HepG2 (cell line): ENCODE measurements around the gene GNL1. TPM values are rescaled to one million over a fixed set of nuclear protein-coding genes. Genes with fewer than 3 reads are reported as not detected.

ENCODE experiments used
- ARHGAP35 ChIP-seq: sonication (generic); formaldehyde crosslinking; IDR thresholded peaks from 2 replicates; pipeline ENCODE4 v1.9.0; 2022; ENCODE audit warnings: mild to moderate bottlenecking, inconsistent platforms, moderate library complexity, missing genetic modification reagents, borderline replicate concordance
- ATRX ChIP-seq: sonication (generic); formaldehyde crosslinking; IDR thresholded peaks from 2 replicates; pipeline ENCODE4 v1.4.0; 2020; ENCODE audit warnings: missing genetic modification reagents, borderline replicate concordance
- FLYWCH1 ChIP-seq: sonication (generic); formaldehyde crosslinking; IDR thresholded peaks from 2 replicates; pipeline ENCODE4 v1.8.1; 2023; ENCODE audit warnings: mild to moderate bottlenecking, missing genetic modification reagents
- HBP1 ChIP-seq: IDR thresholded peaks from 2 replicates; pipeline ENCODE4 v1.6.1; 2016; ENCODE audit warnings: low read depth, control low read depth
- HNRNPK ChIP-seq: fragments of 200-400 bp; formaldehyde crosslinking; IDR thresholded peaks from 2 replicates; pipeline ENCODE4 v1.6.1; 2018; ENCODE audit warnings: low read length, low read depth, moderate library complexity, mild to moderate bottlenecking; ENCODE audit not compliant: poor library complexity, severe bottlenecking
- KDM2A ChIP-seq: sonication (generic); formaldehyde crosslinking; IDR thresholded peaks from 2 replicates; pipeline ENCODE4 v1.4.0; 2020; ENCODE audit warnings: low read depth, missing genetic modification reagents, borderline replicate concordance
- KDM3A ChIP-seq: IDR thresholded peaks from 2 replicates; pipeline ENCODE4 v1.6.1; 2018; ENCODE audit warnings: low read depth, missing compliant biosample characterization
- LBX2 ChIP-seq: sonication (generic); formaldehyde crosslinking; IDR thresholded peaks from 2 replicates; pipeline ENCODE4 v1.5.0; 2020; ENCODE audit warnings: missing genetic modification reagents, mild to moderate bottlenecking, borderline replicate concordance
- MZF1 ChIP-seq: sonication (generic); formaldehyde crosslinking; IDR thresholded peaks from 2 replicates; pipeline ENCODE4 v1.8.1; 2023; ENCODE audit warnings: mild to moderate bottlenecking, missing genetic modification reagents, borderline replicate concordance
- SNAPC2 ChIP-seq: sonication (generic); formaldehyde crosslinking; IDR thresholded peaks from 2 replicates; pipeline ENCODE4 v1.8.1; 2022; ENCODE audit warnings: mild to moderate bottlenecking, missing genetic modification reagents
- TBL1XR1 ChIP-seq: fragments of 150-350 bp; IDR thresholded peaks from 2 replicates; pipeline ENCODE4 v1.6.1; 2014; ENCODE audit warnings: borderline replicate concordance, low read length; ENCODE audit not compliant: partially characterized antibody
- THYN1 ChIP-seq: sonication (generic); formaldehyde crosslinking; IDR thresholded peaks from 2 replicates; pipeline ENCODE4 v1.8.1; 2023; ENCODE audit warnings: low read depth, mild to moderate bottlenecking, moderate library complexity, missing genetic modification reagents, borderline replicate concordance
- ZBTB7A ChIP-seq: sonication (generic); formaldehyde crosslinking; IDR thresholded peaks from 2 replicates; pipeline ENCODE4 v1.8.0; 2022; ENCODE audit warnings: mild to moderate bottlenecking, missing genetic modification reagents
- ZFAT ChIP-seq: sonication (generic); formaldehyde crosslinking; conservative IDR thresholded peaks from 2 replicates; pipeline ENCODE4 v1.8.1; 2023; ENCODE audit warnings: missing genetic modification reagents, inconsistent platforms
- ZNF17 ChIP-seq: sonication (generic); formaldehyde crosslinking; IDR thresholded peaks from 2 replicates; pipeline ENCODE4 v1.5.0; 2020; ENCODE audit warnings: mild to moderate bottlenecking, missing genetic modification reagents
- ZNF281 ChIP-seq: sonication (generic); formaldehyde crosslinking; IDR thresholded peaks from 2 replicates; pipeline ENCODE4 v1.4.0; 2020; ENCODE audit warnings: missing genetic modification reagents, borderline replicate concordance
- ZNF326 ChIP-seq: sonication (generic); formaldehyde crosslinking; IDR thresholded peaks from 2 replicates; pipeline ENCODE4 v1.4.0; 2020; ENCODE audit warnings: missing genetic modification reagents, borderline replicate concordance
- ZNF362 ChIP-seq: sonication (generic); formaldehyde crosslinking; IDR thresholded peaks from 2 replicates; pipeline ENCODE4 v1.4.0; 2020; ENCODE audit warnings: missing genetic modification reagents, mild to moderate bottlenecking, borderline replicate concordance
- ZNF709 ChIP-seq: sonication (generic); formaldehyde crosslinking; IDR thresholded peaks from 2 replicates; pipeline ENCODE4 v1.5.0; 2020; ENCODE audit warnings: mild to moderate bottlenecking, missing genetic modification reagents
- ZNF773 ChIP-seq: sonication (generic); formaldehyde crosslinking; IDR thresholded peaks from 2 replicates; pipeline ENCODE4 v1.4.0; 2020; ENCODE audit warnings: missing genetic modification reagents, borderline replicate concordance
- ZNF839 ChIP-seq: sonication (generic); formaldehyde crosslinking; IDR thresholded peaks from 2 replicates; pipeline ENCODE4 v1.4.0; 2020; ENCODE audit warnings: missing genetic modification reagents, mild to moderate bottlenecking, borderline replicate concordance
- ZZZ3 ChIP-seq: sonication (generic); formaldehyde crosslinking; IDR thresholded peaks from 2 replicates; pipeline ENCODE4 v1.4.0; 2020; ENCODE audit warnings: missing genetic modification reagents, mild to moderate bottlenecking, borderline replicate concordance
- polyA plus RNA-seq, 8 experiments: library from polyadenylated mRNA; depleted of rRNA in 3 of 8; stranded (reverse) in 7 of 8; unstranded in 1 of 8; fragments of >200 nt; fragmentation: Illumina TruSeq in 4 of 8; extraction: Trizol in 4 of 8; gene quantifications; 2 replicates each; pipeline versions ENCODE4 v1.2.1 to v1.2.3, GENCODE V29; 2011 to 2016; ENCODE audit warnings: low read depth in 4 of 8, missing spikeins in 1 of 8, mixed read lengths in 1 of 8; ENCODE audit not compliant: insufficient read depth in 1 of 8
- total RNA-seq, 5 experiments: library from RNA; depleted of rRNA; stranded (reverse); fragments of >200 nt; fragmentation: Illumina TruSeq; extraction: Trizol; gene quantifications; 2 replicates each; pipeline ENCODE4 v1.2.3, GENCODE V29; 2016; ENCODE audit warnings: low read depth in 1 of 5

The GNL1 gene
- total and polyA plus RNA-seq, 2 of the 13 experiments (the other 11 are each of a cell fraction or from before 2014, with no cell fraction given): 35.0 to 55.6 TPM

GRCh38 chr6:30556906-30557682 lies 805 bp upstream of the GNL1 start, which contains the start of gene PRR3 (continued):
- TF ChIP-seq KDM2A (CRISPR knock-in tag) (peak; percentile 99), ZFAT (no peak), LBX2 (CRISPR knock-in tag) (peak; percentile 95), ZNF326 (CRISPR knock-in tag) (no peak), ZNF773 (peak; percentile 91), FLYWCH1 (CRISPR knock-in tag) (peak; percentile 95), ZZZ3 (peak; percentile 93), HNRNPK (no peak), ZNF839 (no peak), ZNF281 (CRISPR knock-in tag) (no peak; the same call in 1 of the 2 replicates), THYN1 (CRISPR knock-in tag) (0 out of 2 replicates have a peak, but pooled peaks have one; percentile 16), HBP1 (CRISPR knock-in tag) (no peak; the same call in 1 of the 2 replicates), ATRX (CRISPR knock-in tag) (no peak; the same call in 1 of the 2 replicates), ZNF362 (peak; percentile 47; the same call in 1 of the 2 replicates), MZF1 (CRISPR knock-in tag) (peak; percentile 54; the same call in 1 of the 2 replicates), ZBTB7A (peak; percentile 100), ZNF709 (CRISPR knock-in tag) (peak; percentile 92), KDM3A (CRISPR knock-in tag) (peak; percentile 63; the same call in 1 of the 2 replicates), ARHGAP35 (CRISPR knock-in tag) (peak; percentile 94; the same call in 1 of the 2 replicates), SNAPC2 (CRISPR knock-in tag) (peak; percentile 94), TBL1XR1 (no peak), ZNF17 (no peak; the same call in 1 of the 2 replicates)
